ENCODE results near the gene RGS12.

Gene RGS12

DNA sequence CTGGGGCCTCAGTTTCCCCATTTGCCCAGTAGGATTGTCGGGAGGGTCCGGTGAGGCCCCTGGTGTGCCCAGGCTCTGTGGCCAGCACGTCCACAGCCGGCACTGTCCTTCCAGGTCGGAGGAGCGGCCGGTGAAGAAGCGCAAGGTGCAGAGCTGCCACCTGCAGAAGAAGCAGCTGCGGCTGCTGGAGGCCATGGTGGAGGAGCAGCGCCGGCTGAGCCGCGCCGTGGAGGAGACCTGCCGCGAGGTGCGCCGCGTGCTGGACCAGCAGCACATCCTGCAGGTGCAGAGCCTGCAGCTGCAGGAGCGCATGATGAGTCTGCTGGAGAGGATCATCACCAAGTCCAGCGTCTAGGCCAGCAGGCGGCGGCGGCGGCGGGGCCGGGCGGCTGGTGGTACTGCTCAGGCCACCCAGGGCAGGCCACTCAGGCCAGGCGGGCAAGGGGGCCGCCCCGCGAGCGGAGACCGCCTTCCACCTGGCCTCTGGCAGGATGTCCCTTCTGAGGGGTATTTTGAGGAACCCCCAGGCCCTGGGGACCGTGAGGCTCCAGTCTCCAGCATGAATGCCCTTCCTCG, 37.1 kb upstream of the RGS12 start:
- TF ChIP-seq, protein P1, sequence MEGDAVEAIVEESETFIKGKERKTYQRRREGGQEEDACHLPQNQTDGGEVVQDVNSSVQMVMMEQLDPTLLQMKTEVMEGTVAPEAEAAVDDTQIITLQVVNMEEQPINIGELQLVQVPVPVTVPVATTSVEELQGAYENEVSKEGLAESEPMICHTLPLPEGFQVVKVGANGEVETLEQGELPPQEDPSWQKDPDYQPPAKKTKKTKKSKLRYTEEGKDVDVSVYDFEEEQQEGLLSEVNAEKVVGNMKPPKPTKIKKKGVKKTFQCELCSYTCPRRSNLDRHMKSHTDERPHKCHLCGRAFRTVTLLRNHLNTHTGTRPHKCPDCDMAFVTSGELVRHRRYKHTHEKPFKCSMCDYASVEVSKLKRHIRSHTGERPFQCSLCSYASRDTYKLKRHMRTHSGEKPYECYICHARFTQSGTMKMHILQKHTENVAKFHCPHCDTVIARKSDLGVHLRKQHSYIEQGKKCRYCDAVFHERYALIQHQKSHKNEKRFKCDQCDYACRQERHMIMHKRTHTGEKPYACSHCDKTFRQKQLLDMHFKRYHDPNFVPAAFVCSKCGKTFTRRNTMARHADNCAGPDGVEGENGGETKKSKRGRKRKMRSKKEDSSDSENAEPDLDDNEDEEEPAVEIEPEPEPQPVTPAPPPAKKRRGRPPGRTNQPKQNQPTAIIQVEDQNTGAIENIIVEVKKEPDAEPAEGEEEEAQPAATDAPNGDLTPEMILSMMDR (IDR thresholded peaks at IDR 0.05; ENCODE audit: low read depth, low read length), result no peak
- no peak overlapping the region for H3K4me3 ChIP-seq (ENCODE audit: low read depth, low read length)

DNA sequence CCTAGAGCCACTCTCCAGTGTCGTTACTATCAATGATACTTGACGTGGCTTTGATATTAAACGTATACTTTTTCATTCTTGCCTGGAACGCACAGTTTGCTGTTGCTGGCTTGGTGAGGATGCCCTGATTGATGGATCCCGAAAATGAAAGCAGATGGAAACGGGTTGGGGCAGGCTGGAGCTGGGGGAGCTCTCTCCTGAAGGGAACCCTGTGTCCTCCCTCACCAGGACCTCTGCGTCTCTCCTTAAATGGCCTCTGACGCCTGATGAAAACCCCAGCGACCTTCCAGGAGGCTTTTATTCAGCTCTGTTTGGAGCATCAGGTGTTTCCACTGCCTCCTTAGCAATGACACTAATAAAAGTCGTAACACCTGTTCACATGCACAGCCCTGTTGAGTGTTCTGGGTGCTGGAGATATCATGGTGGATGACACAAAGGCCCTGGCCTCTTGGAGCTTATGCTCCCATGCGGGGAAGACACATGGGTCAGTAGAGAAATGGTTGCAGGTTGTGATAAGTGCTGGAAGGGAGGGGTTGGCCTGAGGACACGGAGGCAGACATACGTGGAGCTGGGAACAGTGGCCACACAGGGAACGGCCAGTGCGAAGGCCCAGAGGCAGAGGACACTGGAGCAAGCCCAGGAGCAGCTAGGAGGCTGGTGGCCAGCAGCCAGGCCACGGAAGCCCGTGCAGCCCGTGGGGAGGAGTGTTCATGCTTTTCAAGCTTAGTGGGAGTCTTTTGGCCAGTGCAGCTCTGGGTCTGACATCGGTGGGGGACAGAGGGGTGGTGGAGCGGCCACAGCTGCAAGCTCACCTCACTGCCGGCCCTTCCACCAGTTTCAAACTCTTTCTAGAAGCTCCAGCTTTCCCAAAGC, 36.4 kb upstream of the RGS12 start:
- TF ChIP-seq, protein P1 (IDR thresholded peaks at IDR 0.05; ENCODE audit: low read depth, low read length), result no peak
- H3K4me3 ChIP-seq (ENCODE audit: low read depth, low read length), result no peak overlapping the region

DNA sequence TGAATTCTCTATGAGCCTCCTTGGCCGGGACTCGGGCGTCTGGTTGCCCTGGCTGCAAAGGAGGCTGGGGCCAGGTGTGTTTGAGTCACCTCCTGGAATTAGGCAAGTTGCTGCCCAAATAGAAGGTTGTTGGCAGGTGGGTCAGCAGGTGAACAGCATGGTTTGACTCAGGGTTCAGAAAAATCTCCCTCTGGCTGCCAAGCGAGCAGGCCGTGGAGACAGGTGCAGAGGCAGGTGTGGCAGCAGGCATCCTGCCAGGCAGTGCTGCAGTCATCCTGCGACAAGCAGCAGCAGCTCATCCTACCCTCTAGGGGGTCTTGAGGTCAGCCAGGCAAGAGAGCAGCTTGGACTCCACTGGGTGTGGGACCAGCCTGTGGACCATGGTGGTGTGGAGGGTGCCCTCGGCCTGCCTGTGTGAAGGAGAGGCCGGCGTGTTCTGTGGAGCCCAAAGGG, 35.7 kb upstream of the RGS12 start:
- TF ChIP-seq, protein P1 (IDR thresholded peaks at IDR 0.05; ENCODE audit: low read depth, low read length), result no peak
- no peak overlapping the region for H3K4me3 ChIP-seq (ENCODE audit: low read depth, low read length)

DNA sequence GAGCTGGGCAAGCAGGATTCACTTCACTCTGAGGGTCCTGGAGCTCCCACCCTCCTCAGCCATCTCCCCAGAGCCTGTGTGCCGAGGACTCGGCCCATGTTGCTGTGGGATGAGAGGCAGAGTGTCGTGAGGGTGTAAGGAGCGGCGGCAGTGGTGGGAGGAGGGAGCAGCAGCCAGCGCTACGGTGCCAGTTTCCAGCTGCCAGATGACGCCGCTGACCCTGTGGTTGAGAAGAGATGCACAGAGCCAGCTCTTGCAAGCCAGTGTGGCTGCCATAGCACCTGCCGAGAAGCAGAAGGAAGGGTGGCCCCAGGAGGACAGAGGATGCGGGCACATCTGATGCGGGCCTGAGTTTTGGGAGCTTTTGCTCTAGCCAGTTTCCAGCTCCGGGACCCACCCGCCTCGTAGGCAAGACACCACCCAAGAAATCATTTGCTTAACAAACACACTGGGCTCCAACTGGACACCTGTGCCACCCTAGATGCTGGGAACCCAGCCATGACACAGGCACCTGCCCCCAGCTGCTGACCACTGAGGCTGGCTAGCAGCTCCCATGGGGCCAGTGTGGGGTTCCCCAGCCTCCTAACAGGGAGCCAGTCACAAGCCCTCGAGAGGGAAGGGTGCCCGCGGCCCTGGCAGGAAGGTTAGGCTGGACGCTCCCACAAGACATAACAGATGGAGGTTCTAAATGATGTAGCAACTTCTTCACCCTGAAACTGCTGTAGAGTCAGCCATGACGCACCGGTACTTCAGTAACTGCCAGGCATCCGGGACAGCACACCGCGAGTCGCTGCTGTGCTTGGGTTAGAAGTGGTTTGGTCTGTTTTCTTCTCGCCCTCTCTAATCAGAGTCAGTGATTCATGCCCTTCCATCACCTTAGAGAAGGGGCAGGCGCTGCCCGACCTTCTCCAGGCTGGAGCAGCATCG, 35.0 kb upstream of the RGS12 start:
- TF ChIP-seq, protein P1 (IDR thresholded peaks at IDR 0.05; ENCODE audit: low read depth, low read length), result no peak
- no peak overlapping the region for H3K4me3 ChIP-seq (ENCODE audit: low read depth, low read length)

DNA sequence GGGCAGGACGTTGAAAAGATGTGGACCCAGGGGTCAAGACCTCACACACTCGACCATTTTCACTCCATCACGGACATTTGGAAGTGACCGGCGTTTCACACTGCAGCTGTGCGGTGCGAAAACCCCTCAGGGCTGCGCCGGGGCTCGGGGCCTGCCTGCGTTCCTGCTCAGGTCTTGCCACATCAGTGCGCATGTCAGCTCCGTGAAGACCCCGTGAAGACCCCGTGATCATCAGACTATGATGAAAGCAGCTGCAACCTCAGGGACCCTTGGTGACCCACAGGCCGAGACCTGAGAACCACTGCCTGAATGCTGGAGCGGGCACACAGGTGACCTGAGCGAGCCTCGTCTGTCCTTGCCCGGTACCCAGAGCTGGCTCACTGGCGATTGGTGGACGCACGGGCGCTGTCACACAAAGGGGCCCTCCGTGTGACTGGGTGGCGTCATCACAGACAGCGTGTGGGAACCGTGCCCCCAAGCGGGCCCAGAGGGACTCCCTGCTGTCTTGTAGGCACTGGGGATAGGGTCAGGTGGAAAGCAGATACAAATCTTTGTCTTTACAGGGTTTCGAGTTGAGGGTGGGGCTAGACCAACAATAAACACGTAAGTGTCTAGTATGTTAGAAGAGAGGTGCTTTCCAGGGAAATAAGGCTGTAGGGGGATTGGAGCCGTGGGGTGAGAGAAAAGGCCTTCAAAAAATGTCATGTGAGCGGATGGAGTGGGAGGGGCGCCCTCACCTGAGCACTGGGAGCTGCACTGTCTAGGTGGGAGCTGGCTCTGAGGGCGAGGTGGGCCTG, 31.2 kb upstream of the RGS12 start:
- H3K4me3 ChIP-seq (ENCODE audit: low read depth, low read length), result no peak overlapping the region
- TF ChIP-seq, protein P1 (IDR thresholded peaks at IDR 0.05; ENCODE audit: low read depth, low read length), result no peak

DNA sequence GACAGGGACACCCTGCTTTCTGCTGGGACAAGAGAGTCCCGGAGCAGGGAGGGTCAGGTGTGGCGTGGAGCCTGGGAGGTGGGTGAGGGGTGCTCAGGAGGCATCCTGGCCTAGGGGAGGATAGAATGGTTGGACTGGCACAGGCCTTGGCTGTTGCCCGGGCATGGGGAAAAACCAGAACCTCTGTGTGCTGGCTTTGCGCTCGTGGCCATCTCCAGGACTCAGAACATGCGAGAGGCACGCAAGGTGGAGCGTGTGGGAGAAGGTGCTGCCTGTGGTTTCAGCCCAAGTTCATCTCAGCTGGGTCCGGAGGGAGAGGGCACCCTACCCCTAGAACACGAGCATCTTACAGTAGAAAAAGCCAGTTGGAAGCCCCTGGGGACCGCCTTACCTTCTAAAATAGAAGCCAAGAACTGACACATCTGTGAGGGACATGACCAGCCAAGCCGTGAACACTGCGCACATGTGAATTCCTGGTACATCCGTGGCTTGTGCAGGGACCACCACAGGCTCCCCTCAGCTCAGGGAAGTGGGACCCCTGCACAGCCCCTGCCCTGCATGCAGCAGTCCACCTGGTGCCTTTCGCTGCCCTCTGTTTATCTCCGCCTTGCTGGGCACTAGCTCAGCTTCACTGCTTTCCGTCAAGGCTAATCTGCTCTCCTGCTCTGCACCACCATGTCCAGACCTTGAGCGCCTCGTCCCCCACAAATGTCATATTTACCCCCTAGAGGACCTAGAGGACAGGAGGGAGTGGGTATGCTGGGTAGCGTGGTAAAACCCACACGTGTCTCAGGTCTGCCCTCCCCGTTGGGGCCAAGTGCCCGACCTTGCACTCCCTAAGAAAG, 30.4 kb upstream of the RGS12 start:
- no peak overlapping the region for H3K4me3 ChIP-seq (ENCODE audit: low read depth, low read length)
- TF ChIP-seq, protein P1 (IDR thresholded peaks at IDR 0.05; ENCODE audit: low read depth, low read length), result no peak

All from WI38 (cell line).